SU-DHL-6 (cell line): Measurements from ENCODE around the gene CETP.

Experiments
- H2AFZ ChIP-seq: fragments of 200-600 bp; sonication (generic); 2 replicates; pipeline ENCODE4 v1.6.1; 2014; ENCODE audit warnings: low read depth, mild to moderate bottlenecking, moderate library complexity, mixed read lengths, antibody characterized with exemption, low read length; ENCODE audit not compliant: severe bottlenecking
- H3F3A ChIP-seq: fragments of 200-600 bp; shearing (Covaris generic); 2 replicates; pipeline ENCODE4 v1.6.0; 2016; ENCODE audit warnings: antibody characterized with exemption, mild to moderate bottlenecking; ENCODE audit not compliant: insufficient read depth
- H3K27ac ChIP-seq: fragments of 200-600 bp; sonication (generic); 2 replicates; pipeline ENCODE4 v1.5.1; 2016; ENCODE audit warnings: low read depth, mild to moderate bottlenecking, low read length, moderate library complexity, mixed read lengths
- H3K27me3 ChIP-seq: fragments of 200-600 bp; sonication (generic), shearing (Covaris generic); 2 replicates; pipeline ENCODE4 v1.6.0; 2014; ENCODE audit warnings: mild to moderate bottlenecking, low read length
- H3K36me3 ChIP-seq: fragments of 200-600 bp; sonication (generic); 2 replicates; pipeline ENCODE4 v1.6.1; 2014; ENCODE audit warnings: mild to moderate bottlenecking, low read length, mixed read lengths
- H3K4me2 ChIP-seq: fragments of 300-600, 200-600 bp; shearing (Covaris generic), sonication (generic); 2 replicates; pipeline ENCODE4 v1.6.0; 2014; ENCODE audit warnings: low read length, low read depth, mild to moderate bottlenecking; ENCODE audit not compliant: poor library complexity, severe bottlenecking
- H3K4me3 ChIP-seq: fragments of 200-600 bp; sonication (generic); 2 replicates; pipeline ENCODE4 v1.5.1; 2014; ENCODE audit warnings: antibody characterized with exemption, low read length, mild to moderate bottlenecking, mixed read lengths; ENCODE audit not compliant: insufficient read depth, poor library complexity, severe bottlenecking
- H3K79me2 ChIP-seq: fragments of 200-600 bp; sonication (generic); 2 replicates; pipeline ENCODE4 v1.6.1; 2014; ENCODE audit warnings: mild to moderate bottlenecking, low read length, moderate library complexity; ENCODE audit not compliant: insufficient read depth
- H3K9ac ChIP-seq: fragments of 200-600 bp; sonication (generic); 2 replicates; pipeline ENCODE4 v1.7.0; 2014; ENCODE audit warnings: mild to moderate bottlenecking, low read length
- H3K9me2 ChIP-seq: fragments of 200-600 bp; sonication (generic); replicated peaks from 2 replicates; pipeline ENCODE4 v1.6.1; 2014; ENCODE audit warnings: low read length; ENCODE audit not compliant: insufficient read depth
- H3K9me3 ChIP-seq: fragments of 200-600 bp; sonication (generic); 2 replicates; pipeline ENCODE4 v1.6.1; 2014; ENCODE audit warnings: low read length, mixed read lengths; ENCODE audit not compliant: insufficient read depth
- H4K20me1 ChIP-seq: fragments of 200-600 bp; sonication (generic); 2 replicates; pipeline ENCODE4 v1.6.1; 2014; ENCODE audit warnings: low read depth, mild to moderate bottlenecking, antibody characterized with exemption, low read length, moderate library complexity, mixed read lengths
- EZH2phosphoT487 ChIP-seq: fragments of 200-600 bp; sonication (generic), shearing (Covaris generic); conservative IDR thresholded peaks from 2 replicates; pipeline ENCODE4 v1.6.1; 2018; ENCODE audit warnings: mild to moderate bottlenecking, antibody characterized with exemption, low read length, moderate library complexity, mixed read lengths
- TF ChIP-seq, protein P1 (sequence below): fragments of 200-600 bp; sonication (generic); IDR thresholded peaks from one replicate; pipeline ENCODE4 v1.5.1; 2017; ENCODE audit warnings: antibody characterized with exemption, mild to moderate bottlenecking, low read length, moderate library complexity; ENCODE audit not compliant: insufficient read depth, poor library complexity, severe bottlenecking

CETP gene

GRCh38 chr16:56948234-56948633 is 13.5 kb upstream of the CETP start:
- no peak for TF ChIP-seq EZH2phosphoT487
- TF ChIP-seq, protein P1, sequence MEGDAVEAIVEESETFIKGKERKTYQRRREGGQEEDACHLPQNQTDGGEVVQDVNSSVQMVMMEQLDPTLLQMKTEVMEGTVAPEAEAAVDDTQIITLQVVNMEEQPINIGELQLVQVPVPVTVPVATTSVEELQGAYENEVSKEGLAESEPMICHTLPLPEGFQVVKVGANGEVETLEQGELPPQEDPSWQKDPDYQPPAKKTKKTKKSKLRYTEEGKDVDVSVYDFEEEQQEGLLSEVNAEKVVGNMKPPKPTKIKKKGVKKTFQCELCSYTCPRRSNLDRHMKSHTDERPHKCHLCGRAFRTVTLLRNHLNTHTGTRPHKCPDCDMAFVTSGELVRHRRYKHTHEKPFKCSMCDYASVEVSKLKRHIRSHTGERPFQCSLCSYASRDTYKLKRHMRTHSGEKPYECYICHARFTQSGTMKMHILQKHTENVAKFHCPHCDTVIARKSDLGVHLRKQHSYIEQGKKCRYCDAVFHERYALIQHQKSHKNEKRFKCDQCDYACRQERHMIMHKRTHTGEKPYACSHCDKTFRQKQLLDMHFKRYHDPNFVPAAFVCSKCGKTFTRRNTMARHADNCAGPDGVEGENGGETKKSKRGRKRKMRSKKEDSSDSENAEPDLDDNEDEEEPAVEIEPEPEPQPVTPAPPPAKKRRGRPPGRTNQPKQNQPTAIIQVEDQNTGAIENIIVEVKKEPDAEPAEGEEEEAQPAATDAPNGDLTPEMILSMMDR: no peak
- H3K4me3 ChIP-seq: no peak overlapping the region
- H3K27me3 ChIP-seq: no peaks in the 10 kb centered on the region
- H3K27ac ChIP-seq: no peak overlapping the region
- no peak overlapping the region for H2AFZ ChIP-seq
- H3F3A ChIP-seq: peaks cover 54% of the 10 kb centered on the region
- H3K36me3 ChIP-seq: peaks cover 15% of the 10 kb centered on the region
- no peaks in the 10 kb centered on the region for H3K9me2 ChIP-seq
- H3K9me3 ChIP-seq: no peaks in the 10 kb centered on the region
- no peak overlapping the region for H3K9ac ChIP-seq
- no peak overlapping the region for H3K4me2 ChIP-seq
- H4K20me1 ChIP-seq: no peaks in the 10 kb centered on the region
- no peaks in the 10 kb centered on the region for H3K79me2 ChIP-seq

GRCh38 chr16:56950051-56950450 is 11.7 kb upstream of the CETP start:
- TF ChIP-seq, protein P1: no peak
- H3K9ac ChIP-seq: no peak overlapping the region
- peaks cover 37% of the 10 kb centered on the region for H3F3A ChIP-seq
- no peak overlapping the region for H2AFZ ChIP-seq
- no peaks in the 10 kb centered on the region for H3K9me2 ChIP-seq
- H3K36me3 ChIP-seq: no peaks in the 10 kb centered on the region
- H3K79me2 ChIP-seq: no peaks in the 10 kb centered on the region
- H3K9me3 ChIP-seq: no peaks in the 10 kb centered on the region
- no peak overlapping the region for H3K4me3 ChIP-seq
- H3K27me3 ChIP-seq: no peaks in the 10 kb centered on the region
- no peak overlapping the region for H3K4me2 ChIP-seq
- H4K20me1 ChIP-seq: no peaks in the 10 kb centered on the region
- 0 out of 2 replicates have a peak overlapping the region, but pooled peaks have one; percentile 20 for H3K27ac ChIP-seq

GRCh38 chr16:56950455-56950854 is 11.3 kb upstream of the CETP start:
- peaks cover 35% of the 10 kb centered on the region for H3F3A ChIP-seq

More at GRCh38 chr16:56950455-56950854, 11.3 kb upstream of the CETP start:
- no peaks in the 10 kb centered on the region for H3K9me2 ChIP-seq
- no peaks in the 10 kb centered on the region for H4K20me1 ChIP-seq
- H3K4me3 ChIP-seq: no peak overlapping the region
- H3K27ac ChIP-seq: 0 out of 2 replicates have a peak overlapping the region, but pooled peaks have one; percentile 20
- H3K9ac ChIP-seq: peak overlapping the region; percentile 24; the same call in 1 of the 2 replicates
- H3K9me3 ChIP-seq: no peaks in the 10 kb centered on the region
- H3K79me2 ChIP-seq: no peaks in the 10 kb centered on the region
- peak overlapping the region; percentile 1 for H2AFZ ChIP-seq
- TF ChIP-seq EZH2phosphoT487: no peak
- TF ChIP-seq, protein P1: no peak
- peak overlapping the region; percentile 23 for H3K4me2 ChIP-seq
- no peaks in the 10 kb centered on the region for H3K36me3 ChIP-seq
- no peaks in the 10 kb centered on the region for H3K27me3 ChIP-seq
